ENCODE results near the gene HADHA.

Gene HADHA

GRCh38 chr2:26243470-26244308 is 743 bp downstream of the HADHA start:
- DNase-seq: peak in 1 of 2 experiments; percentile 11

- DNase-seq: no peak
These were observed 2.5 kb downstream of the HADHA start for GRCh38 chr2:26241928-26242436.

GRCh38 chr2:26238311-26238958 is 6.0 kb downstream of the HADHA start:
- no peak for DNase-seq

DNA sequence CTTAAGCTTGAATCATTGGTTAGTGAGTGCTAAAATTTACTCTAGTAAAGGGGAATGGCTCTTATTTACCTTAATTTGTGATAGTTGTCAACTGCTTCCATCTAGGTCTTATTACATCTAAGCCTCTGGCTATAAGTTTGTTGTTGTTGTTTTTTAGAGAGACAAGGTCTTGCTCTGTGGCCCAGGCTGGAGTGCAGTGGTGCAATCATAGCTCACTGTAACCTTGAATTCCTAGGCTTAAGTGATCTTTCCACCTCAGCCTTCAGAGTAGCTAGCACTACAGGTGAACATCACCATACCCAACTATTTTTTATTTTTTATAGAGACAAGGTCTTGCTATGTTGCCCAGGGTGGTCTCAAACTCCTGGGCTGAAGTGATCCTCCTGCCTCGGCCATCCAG is 6.6 kb downstream of the HADHA start:
- DNase-seq: no peak

DNA sequence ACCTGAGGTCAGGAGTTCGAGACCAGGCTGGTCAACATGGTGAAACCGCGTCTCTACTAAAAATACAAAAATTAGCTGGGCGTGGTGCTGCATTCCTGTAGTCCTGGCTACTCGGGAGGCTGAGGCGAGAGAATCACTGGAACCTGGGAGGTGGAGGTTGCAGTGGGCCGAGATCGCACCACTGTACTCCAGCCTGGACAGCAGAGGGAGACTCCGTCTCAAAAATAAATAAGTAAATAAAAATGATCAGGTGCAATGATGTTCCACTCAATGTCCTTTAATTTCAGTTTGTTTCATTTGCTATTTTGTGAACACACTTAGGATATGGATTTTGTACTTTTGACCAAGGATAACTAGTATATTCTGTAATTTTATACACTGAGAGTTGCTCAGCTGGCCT is 9.3 kb downstream of the HADHA start:
- DNase-seq: no peak

DNA sequence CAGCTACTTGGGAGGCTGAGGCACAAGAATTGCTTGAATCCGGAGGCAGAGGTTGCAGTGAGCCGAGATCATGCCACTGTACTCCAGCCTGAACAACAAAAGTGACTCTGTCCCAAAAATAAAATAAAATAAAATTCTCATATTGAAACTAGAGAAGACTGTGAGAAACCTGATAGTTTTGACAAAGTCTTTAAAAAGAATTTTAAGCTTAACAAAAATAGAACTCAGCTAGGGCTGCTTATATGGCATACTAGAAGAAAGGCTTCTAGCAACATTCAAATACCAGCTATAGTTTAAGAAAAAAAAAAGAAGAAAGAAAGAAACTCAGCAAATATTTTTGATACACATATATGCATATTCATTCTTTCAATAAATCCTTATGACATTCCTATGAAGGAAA is 13.6 kb downstream of the HADHA start:
- DNase-seq: no peak

- DNase-seq: no peak
These were observed 14.8 kb downstream of the HADHA start for GRCh38 chr2:26229595-26229994.

GRCh38 chr2:26224095-26224494 is 20.3 kb downstream of the HADHA start:
- no peak for DNase-seq

- DNase-seq: no peak
These were observed 21.4 kb downstream of the HADHA start for GRCh38 chr2:26223018-26223417.

- no peak for DNase-seq
These were observed 26.7 kb downstream of the HADHA start for GRCh38 chr2:26217720-26218119.

DNA sequence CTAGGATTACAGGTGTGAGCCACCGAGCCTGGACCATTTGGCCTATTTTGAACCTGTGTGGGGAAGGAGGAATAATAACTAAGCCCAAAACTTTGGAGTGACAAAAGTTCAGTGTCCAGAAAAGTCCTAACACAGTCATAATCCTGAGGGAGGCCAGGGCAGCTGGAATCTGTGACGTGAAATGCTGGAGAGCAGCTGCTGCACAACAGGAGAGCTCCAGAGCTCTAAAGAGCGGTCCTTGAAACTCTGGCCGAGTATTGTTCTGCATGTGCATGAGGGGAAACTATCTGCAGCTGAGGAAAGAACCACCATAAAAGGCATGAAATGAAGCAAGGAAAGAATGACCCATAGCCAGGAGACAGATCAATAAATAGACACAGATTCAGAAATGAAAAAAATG is 27.8 kb downstream of the HADHA start:
- no peak for DNase-seq

GRCh38 chr2:26215833-26216232 is 28.6 kb downstream of the HADHA start:
- no peak for DNase-seq

GRCh38 chr2:26214759-26215158 is 29.7 kb downstream of the HADHA start:
- no peak for DNase-seq

GRCh38 chr2:26212011-26212410 is 32.4 kb downstream of the HADHA start:
- DNase-seq: no peak

GRCh38 chr2:26203906-26204305 is 40.5 kb downstream of the HADHA start:
- no peak for DNase-seq

DNA sequence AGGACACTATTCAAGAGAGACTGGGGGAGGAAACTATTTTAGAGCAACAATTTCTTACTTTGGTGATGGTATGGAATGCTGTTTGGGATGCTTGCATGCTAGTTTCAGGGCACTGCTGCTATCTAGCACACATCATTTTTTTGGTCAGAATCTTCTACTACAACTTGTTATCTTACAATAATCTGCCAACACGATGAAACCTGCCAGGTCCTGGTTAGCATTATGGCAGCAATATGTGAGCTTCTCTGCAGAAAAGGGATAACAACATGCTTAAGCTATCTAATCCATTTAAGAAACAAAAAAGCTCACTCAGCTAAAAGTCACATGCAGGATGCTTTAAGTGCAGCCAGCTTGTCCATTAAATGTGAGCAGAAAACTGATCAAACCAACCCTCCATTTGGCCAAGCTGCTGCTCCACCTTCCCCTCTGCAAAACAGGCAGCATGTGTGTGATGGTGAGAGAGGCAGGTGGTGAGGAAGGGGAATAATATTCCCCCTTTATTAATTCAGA is 41.4 kb downstream of the HADHA start:
- no peak for DNase-seq

DNA sequence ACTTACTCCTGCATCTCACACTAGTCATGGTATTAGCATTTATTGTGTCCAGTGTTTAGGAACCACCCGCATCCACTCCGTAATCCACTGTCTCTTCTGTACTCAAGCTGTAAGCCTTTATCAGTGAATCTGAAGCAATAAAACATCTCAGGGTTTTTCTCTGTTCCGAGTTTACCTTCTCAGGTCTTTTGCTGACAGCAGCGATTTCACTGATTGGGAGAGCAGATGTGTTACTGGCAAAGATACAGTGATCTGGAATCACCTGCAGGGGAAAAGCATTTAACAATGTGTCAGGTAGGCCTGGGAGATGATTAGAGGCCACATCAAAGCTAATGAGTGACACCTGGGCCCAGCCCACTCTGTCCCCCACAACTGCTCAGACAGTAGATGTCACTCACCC is 46.9 kb downstream of the HADHA start:
- DNase-seq: no peak

GRCh38 chr2:26196683-26197418 is 47.6 kb downstream of the HADHA start:
- DNase-seq: no peak

GRCh38 chr2:26195040-26195984 is 49.1 kb downstream of the HADHA start:
- no peak for DNase-seq

GRCh38 chr2:26193578-26194231 is 50.7 kb downstream of the HADHA start:
- no peak for DNase-seq

DNA sequence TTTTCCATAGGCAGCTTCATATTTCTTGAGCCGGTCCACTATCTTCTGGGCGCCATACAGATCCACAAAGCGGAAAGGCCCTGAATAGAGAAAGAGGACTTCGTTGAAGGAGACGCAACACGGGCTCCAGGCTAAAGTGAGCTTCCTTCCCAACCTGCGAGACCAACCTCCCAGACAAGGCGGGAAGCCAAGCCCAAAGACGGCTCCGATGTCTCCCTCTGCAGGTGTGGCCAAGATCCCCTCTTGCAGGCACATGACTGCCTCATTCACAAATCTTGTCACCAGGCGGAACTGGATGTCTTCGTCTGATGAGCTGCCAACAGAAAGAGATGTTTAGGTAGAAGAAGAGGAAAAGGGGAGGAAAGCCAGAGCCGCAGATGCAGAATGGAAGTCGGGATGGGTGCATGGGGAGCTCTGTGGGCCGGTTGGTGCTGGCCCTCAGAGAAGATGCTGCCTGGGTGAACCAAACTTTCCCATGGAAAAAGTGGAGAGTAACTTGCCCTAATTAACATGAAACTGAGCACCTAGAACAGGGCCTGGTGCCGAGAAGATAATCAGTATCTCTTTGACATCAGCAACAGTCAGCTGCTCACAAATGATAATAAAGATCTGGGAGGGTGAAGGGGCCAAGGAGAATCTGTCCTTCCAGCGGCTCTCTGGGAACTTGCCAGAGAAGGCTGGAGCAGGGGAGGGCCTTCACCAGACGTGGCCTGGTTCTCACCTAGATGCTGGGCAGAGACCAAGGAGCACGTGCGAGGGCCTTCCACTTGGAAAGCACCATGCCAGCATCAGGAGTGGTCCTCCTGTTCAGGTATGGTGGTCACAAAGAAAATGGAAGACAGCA is 52.9 kb downstream of the HADHA start:
- no peak for DNase-seq

Measured in stimulated activated CD4-positive, alpha-beta T cell treated with anti-CD3 and anti-CD28 coated beads, Interleukin-4, amount 100 ng/mL, for 4 hours (primary cell).